HepG2 (cell line): ENCODE measurements around the gene SBNO1.

Experiments
- CTCF ChIP-seq: sonication (generic); formaldehyde crosslinking; IDR thresholded peaks from 2 replicates; pipeline ENCODE4 v1.5.0; 2020; ENCODE audit warnings: mild to moderate bottlenecking, missing genetic modification reagents, moderate library complexity
- GTF2F1 ChIP-seq: fragments of 150-350 bp; IDR thresholded peaks from 2 replicates; pipeline ENCODE4 v1.6.1; 2014; ENCODE audit warnings: low read length
- POLR2A ChIP-seq, 2 experiments: IDR thresholded peaks; 2 replicates each; pipeline ENCODE4 v1.6.1; 2011; ENCODE audit warnings: low read depth in 2 of 2, low read length in 2 of 2, mild to moderate bottlenecking in 1 of 2, moderate library complexity in 1 of 2; ENCODE audit not compliant: insufficient read depth in 1 of 2
- SNAI1 ChIP-seq: sonication (generic); formaldehyde crosslinking; IDR thresholded peaks from 2 replicates; pipeline ENCODE4 v1.5.0; 2020; ENCODE audit warnings: mild to moderate bottlenecking, missing genetic modification reagents, borderline replicate concordance
- ZNF496 ChIP-seq: sonication (generic); formaldehyde crosslinking; IDR thresholded peaks from 2 replicates; pipeline ENCODE4 v1.8.1; 2023; ENCODE audit warnings: mild to moderate bottlenecking, moderate library complexity, missing genetic modification reagents; ENCODE audit not compliant: insufficient replicate concordance
- ZNF704 ChIP-seq: sonication (generic); formaldehyde crosslinking; IDR thresholded peaks from 2 replicates; pipeline ENCODE4 v1.8.1; 2023; ENCODE audit warnings: mild to moderate bottlenecking, inconsistent platforms, moderate library complexity, missing genetic modification reagents, borderline replicate concordance

- TF ChIP-seq POLR2A (IDR thresholded peaks at IDR 0.05; ENCODE audit: insufficient read depth in 1 of 2, low read depth in 2 of 2, low read length in 2 of 2) (no peak), CTCF (CRISPR knock-in tag) (no peak), GTF2F1 (no peak), SNAI1 (CRISPR knock-in tag) (no peak), ZNF704 (CRISPR knock-in tag) (no peak), ZNF496 (CRISPR knock-in tag) (no peak)
Observed at GRCh38 chr12:123398550-123399254, 34.1 kb upstream of the SBNO1 start.
